Endodermal cell (in vitro differentiated cells): ENCODE measurements around the gene ZC3H8. TPM values are rescaled to one million over a fixed set of nuclear protein-coding genes. Genes with fewer than 3 reads are reported as not detected.

Experiments
- DNase-seq: peaks from one replicate; pipeline ENCODE4 v3.0.0-alpha.2; 2017
- H3K27ac ChIP-seq: 2 replicates; pipeline ENCODE4 v1.5.1; 2013; ENCODE audit warnings: mild to moderate bottlenecking, low read depth, low read length, moderate library complexity
- H3K27me3 ChIP-seq: 2 replicates; pipeline ENCODE4 v1.6.1; 2013; ENCODE audit warnings: mild to moderate bottlenecking, low read length, moderate library complexity; ENCODE audit not compliant: insufficient read depth, control insufficient read depth, poor library complexity, severe bottlenecking
- H3K36me3 ChIP-seq: 2 replicates; pipeline ENCODE4 v1.7.0; 2013; ENCODE audit warnings: mild to moderate bottlenecking, low read length, moderate library complexity; ENCODE audit not compliant: control insufficient read depth, insufficient read depth
- H3K4me1 ChIP-seq: one replicate; pipeline ENCODE4 v1.7.0; 2013; ENCODE audit warnings: low read length; ENCODE audit not compliant: control insufficient read depth, insufficient read depth
- H3K4me3 ChIP-seq: 2 replicates; pipeline ENCODE4 v1.5.1; 2013; ENCODE audit warnings: mild to moderate bottlenecking, low read length, moderate library complexity
- H3K9ac ChIP-seq: 2 replicates; pipeline ENCODE4 v1.6.1; 2013; ENCODE audit warnings: mild to moderate bottlenecking, low read length, moderate library complexity; ENCODE audit not compliant: poor library complexity, severe bottlenecking; ENCODE audit errors: extremely low read depth
- H3K9me3 ChIP-seq: 2 replicates; pipeline ENCODE4 v1.6.1; 2013; ENCODE audit warnings: mild to moderate bottlenecking, low read length, moderate library complexity; ENCODE audit not compliant: control insufficient read depth
- H3K27ac Mint-ChIP-seq: 2 replicates; pipeline ENCODE4 v1.8.0; 2020; ENCODE audit warnings: mixed read lengths
- H3K27me3 Mint-ChIP-seq: 2 replicates; pipeline ENCODE4 v1.8.0; 2021; ENCODE audit warnings: mild to moderate bottlenecking, mixed read lengths; ENCODE audit not compliant: insufficient read depth
- H3K36me3 Mint-ChIP-seq: 2 replicates; pipeline ENCODE4 v1.8.0; 2020; ENCODE audit warnings: low read depth, mixed read lengths
- H3K4me1 Mint-ChIP-seq: 2 replicates; pipeline ENCODE4 v1.8.0; 2020; ENCODE audit warnings: mixed read lengths
- H3K4me3 Mint-ChIP-seq: 2 replicates; pipeline ENCODE4 v1.8.0; 2020; ENCODE audit warnings: mild to moderate bottlenecking, moderate library complexity, mixed read lengths
- H3K9me3 Mint-ChIP-seq: 2 replicates; pipeline ENCODE4 v1.8.0; 2020; ENCODE audit warnings: mild to moderate bottlenecking, mixed read lengths
- CTCF ChIP-seq: fragments of 200-600 bp; sonication (generic); conservative IDR thresholded peaks from 2 replicates; pipeline ENCODE4 v1.5.0; 2021; ENCODE audit warnings: antibody characterized with exemption, mild to moderate bottlenecking
- WGBS, 2 experiments: methylation state at CpG; one replicate each; pipeline versions ENCODE4 v1.1.5 to v1.1.7; 2013; ENCODE audit warnings: missing lambda C conversion rate in 2 of 2, mixed read lengths in 1 of 2; ENCODE audit not compliant: insufficient coverage in 1 of 2, insufficient read length in 1 of 2; 5-methylcytosine and 5-hydroxymethylcytosine counted together
- total RNA-seq, 2 donors: library from RNA; stranded (reverse); fragmentation: NEBNext Ultra II Directional in 1 of 2; extraction: Animal tissue kit (Norgen Biotek cat#: 25700) in 1 of 2; gene quantifications; 2 replicates in 1 of 2; 3 replicates in 1 of 2; pipeline ENCODE4 v1.2.1, GENCODE V29; 2021

The ZC3H8 gene
- total RNA-seq, 2 donors from 2014 or later, result 8.3 to 10.6 TPM

- Mint-ChIP-seq H3K4me1 (no peaks in the 10 kb centered on the region), H3K4me3 (no peak overlapping the region), H3K27me3 (peaks cover 10% of the 10 kb centered on the region), H3K36me3 (no peaks in the 10 kb centered on the region), H3K9me3 (no peaks in the 10 kb centered on the region), H3K27ac (no peak overlapping the region)
- Histone ChIP-seq H3K9ac (no peak overlapping the region), H3K27ac (no peak overlapping the region), H3K9me3 (no peaks in the 10 kb centered on the region), H3K36me3 (no peaks in the 10 kb centered on the region), H3K4me3 (no peak overlapping the region), H3K4me1 (no peaks in the 10 kb centered on the region), H3K27me3 (peaks cover 11% of the 10 kb centered on the region)
- no peak for TF ChIP-seq CTCF
- DNase-seq, result no peak
- 86 to 89% methylated on average over 4 of the region's 4 CpGs for WGBS, 2 experiments
Measured at GRCh38 chr2:112174383-112174782, 80.5 kb downstream of the ZC3H8 start.

- H3K4me1 Mint-ChIP-seq, result no peaks in the 10 kb centered on the region
- Histone ChIP-seq H3K27ac (no peak overlapping the region), H3K27me3 (peaks cover 5% of the 10 kb centered on the region), H3K9me3 (no peaks in the 10 kb centered on the region), H3K4me3 (no peak overlapping the region), H3K9ac (no peak overlapping the region), H3K4me1 (no peaks in the 10 kb centered on the region), H3K36me3 (no peaks in the 10 kb centered on the region)
- H3K9me3 Mint-ChIP-seq, result no peaks in the 10 kb centered on the region
- no peak for TF ChIP-seq CTCF
- WGBS, 2 experiments, result 93 to 95% methylated on average over 8 to 11 of the region's 11 CpGs
- H3K27me3 Mint-ChIP-seq, result peaks cover 4% of the 10 kb centered on the region
- no peaks in the 10 kb centered on the region for H3K36me3 Mint-ChIP-seq
- no peak overlapping the region for H3K27ac Mint-ChIP-seq
- DNase-seq, result no peak
- no peak overlapping the region for H3K4me3 Mint-ChIP-seq
Measured at GRCh38 chr2:112173646-112174319, 81.1 kb downstream of the ZC3H8 start.

GRCh38 chr2:112170495-112170894 is 84.3 kb downstream of the ZC3H8 start:
- Histone ChIP-seq H3K4me3 (no peak overlapping the region), H3K9ac (no peak overlapping the region), H3K27ac (no peak overlapping the region), H3K4me1 (no peaks in the 10 kb centered on the region), H3K36me3 (no peaks in the 10 kb centered on the region), H3K9me3 (no peaks in the 10 kb centered on the region), H3K27me3 (no peaks in the 10 kb centered on the region)
- Mint-ChIP-seq H3K36me3 (no peaks in the 10 kb centered on the region), H3K4me1 (no peaks in the 10 kb centered on the region), H3K27ac (no peak overlapping the region), H3K9me3 (no peaks in the 10 kb centered on the region), H3K27me3 (no peaks in the 10 kb centered on the region), H3K4me3 (no peak overlapping the region)
- no peak for DNase-seq
- 94 to 96% methylated on average over 4 of the region's 4 CpGs for WGBS, 2 experiments
- TF ChIP-seq CTCF, result no peak
